Activated T-helper 17 cell treated with anti-CD3 and anti-CD28 coated beads, Interleukin-2, amount 50 U/mL, for 72 hours (primary cell): ENCODE results near the gene HDLBP. TPM values are rescaled to one million over a fixed set of nuclear protein-coding genes. Genes with fewer than 3 reads are reported as not detected.

Source experiments
- ATAC-seq: fragments of 150-1000 bp; cut with Tn5 transposase; replicated peaks from 2 replicates; pipeline ENCODE4 v1.10.0; 2021; ENCODE audit warnings: mild to moderate bottlenecking, moderate library complexity
- H3K27ac Mint-ChIP-seq: one replicate; pipeline ENCODE4 v1.8.0; 2022; ENCODE audit warnings: mixed read lengths
- H3K27me3 Mint-ChIP-seq: one replicate; pipeline ENCODE4 v1.8.0; 2022; ENCODE audit warnings: mixed read lengths
- H3K36me3 Mint-ChIP-seq: one replicate; pipeline ENCODE4 v1.8.0; 2022; ENCODE audit warnings: low read depth, mild to moderate bottlenecking, mixed read lengths
- H3K4me1 Mint-ChIP-seq: one replicate; pipeline ENCODE4 v1.8.0; 2022; ENCODE audit warnings: mixed read lengths
- H3K4me3 Mint-ChIP-seq: one replicate; pipeline ENCODE4 v1.8.0; 2022; ENCODE audit warnings: mild to moderate bottlenecking, mixed read lengths
- H3K9me3 Mint-ChIP-seq: one replicate; pipeline ENCODE4 v1.8.0; 2022; ENCODE audit warnings: mixed read lengths
- total RNA-seq, 2 donors: library from RNA; stranded (reverse); gene quantifications; one replicate each; pipeline ENCODE4 v1.2.3, GENCODE V29; 2022

HDLBP gene
- total RNA-seq, 2 donors from 2014 or later, result 303 to 319 TPM

- no peaks in the 10 kb centered on the region for H3K27me3 Mint-ChIP-seq
- H3K27ac Mint-ChIP-seq, result no peak overlapping the region
- H3K4me3 Mint-ChIP-seq, result no peak overlapping the region
- H3K4me1 Mint-ChIP-seq, result no peaks in the 10 kb centered on the region
- no peaks in the 10 kb centered on the region for H3K9me3 Mint-ChIP-seq
- ATAC-seq, result no peak
- peaks cover 100% of the 10 kb centered on the region for H3K36me3 Mint-ChIP-seq
Observed at GRCh38 chr2:241249654-241250053, 65.8 kb downstream of the HDLBP start.

GRCh38 chr2:241248897-241249296 is 66.6 kb downstream of the HDLBP start:
- ATAC-seq, result no peak
- no peak overlapping the region for H3K4me3 Mint-ChIP-seq
- no peaks in the 10 kb centered on the region for H3K9me3 Mint-ChIP-seq
- H3K36me3 Mint-ChIP-seq, result peaks cover 100% of the 10 kb centered on the region
- peaks cover 6% of the 10 kb centered on the region for H3K4me1 Mint-ChIP-seq
- no peaks in the 10 kb centered on the region for H3K27me3 Mint-ChIP-seq
- peak overlapping the region; percentile 34 for H3K27ac Mint-ChIP-seq

- H3K4me1 Mint-ChIP-seq, result peaks cover 6% of the 10 kb centered on the region
- H3K9me3 Mint-ChIP-seq, result no peaks in the 10 kb centered on the region
- peaks cover 100% of the 10 kb centered on the region for H3K36me3 Mint-ChIP-seq
- H3K27me3 Mint-ChIP-seq, result no peaks in the 10 kb centered on the region
- no peak overlapping the region for H3K4me3 Mint-ChIP-seq
- H3K27ac Mint-ChIP-seq, result peak overlapping the region; percentile 34
- ATAC-seq, result no peak
Observed at GRCh38 chr2:241248289-241248688, 67.2 kb downstream of the HDLBP start.

GRCh38 chr2:241244368-241244767 is 71.1 kb downstream of the HDLBP start:
- no peak overlapping the region for H3K4me3 Mint-ChIP-seq
- H3K27ac Mint-ChIP-seq, result peak overlapping the region; percentile 47
- peaks cover 6% of the 10 kb centered on the region for H3K4me1 Mint-ChIP-seq
- H3K27me3 Mint-ChIP-seq, result no peaks in the 10 kb centered on the region
- H3K9me3 Mint-ChIP-seq, result no peaks in the 10 kb centered on the region
- ATAC-seq, result no peak
- peaks cover 100% of the 10 kb centered on the region for H3K36me3 Mint-ChIP-seq

GRCh38 chr2:241242306-241242705 is 73.2 kb downstream of the HDLBP start:
- Mint-ChIP-seq H3K27ac (no peak overlapping the region), H3K4me1 (peaks cover 9% of the 10 kb centered on the region), H3K36me3 (peaks cover 100% of the 10 kb centered on the region), H3K27me3 (no peaks in the 10 kb centered on the region), H3K4me3 (no peak overlapping the region), H3K9me3 (no peaks in the 10 kb centered on the region)
- ATAC-seq, result no peak

- Mint-ChIP-seq H3K36me3 (peaks cover 100% of the 10 kb centered on the region), H3K27ac (no peak overlapping the region), H3K9me3 (no peaks in the 10 kb centered on the region), H3K4me3 (no peak overlapping the region), H3K4me1 (peaks cover 9% of the 10 kb centered on the region), H3K27me3 (no peaks in the 10 kb centered on the region)
- ATAC-seq, result no peak
Observed at GRCh38 chr2:241241669-241242068, 73.8 kb downstream of the HDLBP start.

GRCh38 chr2:241240320-241241004 is 75.0 kb downstream of the HDLBP start:
- peaks cover 100% of the 10 kb centered on the region for H3K36me3 Mint-ChIP-seq
- H3K27ac Mint-ChIP-seq, result no peak overlapping the region
- H3K9me3 Mint-ChIP-seq, result no peaks in the 10 kb centered on the region
- no peak for ATAC-seq
- no peaks in the 10 kb centered on the region for H3K27me3 Mint-ChIP-seq
- H3K4me3 Mint-ChIP-seq, result no peak overlapping the region
- H3K4me1 Mint-ChIP-seq, result peaks cover 9% of the 10 kb centered on the region

- Mint-ChIP-seq H3K4me3 (no peak overlapping the region), H3K9me3 (no peaks in the 10 kb centered on the region), H3K27me3 (no peaks in the 10 kb centered on the region), H3K36me3 (peaks cover 100% of the 10 kb centered on the region), H3K27ac (no peak overlapping the region), H3K4me1 (peaks cover 9% of the 10 kb centered on the region)
- ATAC-seq, result no peak
Observed at GRCh38 chr2:241239552-241240202, 75.8 kb downstream of the HDLBP start.

GRCh38 chr2:241238693-241239198 is 76.7 kb downstream of the HDLBP start:
- Mint-ChIP-seq H3K9me3 (no peaks in the 10 kb centered on the region), H3K4me3 (no peak overlapping the region), H3K4me1 (peaks cover 3% of the 10 kb centered on the region), H3K36me3 (peaks cover 100% of the 10 kb centered on the region), H3K27me3 (no peaks in the 10 kb centered on the region), H3K27ac (peak overlapping the region; percentile 37)
- ATAC-seq, result no peak

- ATAC-seq, result no peak
- Mint-ChIP-seq H3K4me3 (no peak overlapping the region), H3K36me3 (peaks cover 100% of the 10 kb centered on the region), H3K27me3 (no peaks in the 10 kb centered on the region), H3K27ac (peak overlapping the region; percentile 18), H3K4me1 (peaks cover 4% of the 10 kb centered on the region), H3K9me3 (no peaks in the 10 kb centered on the region)
Observed at GRCh38 chr2:241237949-241238371, 77.5 kb downstream of the HDLBP start.

- H3K36me3 Mint-ChIP-seq, result peaks cover 100% of the 10 kb centered on the region
- no peaks in the 10 kb centered on the region for H3K27me3 Mint-ChIP-seq
- no peak overlapping the region for H3K4me3 Mint-ChIP-seq
- no peak for ATAC-seq
- H3K9me3 Mint-ChIP-seq, result no peaks in the 10 kb centered on the region
- H3K4me1 Mint-ChIP-seq, result peaks cover 9% of the 10 kb centered on the region
- H3K27ac Mint-ChIP-seq, result peak overlapping the region; percentile 18
Observed at GRCh38 chr2:241237047-241237446, 78.4 kb downstream of the HDLBP start.

GRCh38 chr2:241235859-241236593 is 79.4 kb downstream of the HDLBP start:
- no peak for ATAC-seq
- H3K27me3 Mint-ChIP-seq, result no peaks in the 10 kb centered on the region
- peaks cover 100% of the 10 kb centered on the region for H3K36me3 Mint-ChIP-seq
- no peak overlapping the region for H3K27ac Mint-ChIP-seq
- H3K4me1 Mint-ChIP-seq, result peaks cover 14% of the 10 kb centered on the region
- no peak overlapping the region for H3K4me3 Mint-ChIP-seq
- no peaks in the 10 kb centered on the region for H3K9me3 Mint-ChIP-seq

GRCh38 chr2:241234962-241235740 is 80.3 kb downstream of the HDLBP start:
- ATAC-seq, result no peak
- Mint-ChIP-seq H3K27ac (peak overlapping the region; percentile 36), H3K4me3 (no peak overlapping the region), H3K9me3 (no peaks in the 10 kb centered on the region), H3K27me3 (no peaks in the 10 kb centered on the region), H3K36me3 (peaks cover 100% of the 10 kb centered on the region), H3K4me1 (peaks cover 14% of the 10 kb centered on the region)
